Endothelial cell of umbilical vein (primary cell): Measurements from ENCODE around the gene AUTS2. TPM values are rescaled to one million over a fixed set of nuclear protein-coding genes. Genes with fewer than 3 reads are reported as not detected.

Experiments used
- BruUV-seq: library from RNA; stranded (reverse); fragments of 400-500 nt; replicated peaks from 2 replicates; lab custom pipeline; 2021; lab: Mats Ljungman, UMichigan
- CTCF ChIA-PET: fragments of 300-600, 350-600 bp; sonication (Branson Sonifier 250); formaldehyde crosslinking; loops from one replicate; lab custom pipeline; 2021; ENCODE audit warnings: antibody characterized with exemption, inconsistent platforms; lab: Charles Lee
- POLR2A ChIA-PET: fragments of 300-600, 350-600 bp; sonication (Branson Sonifier 250); formaldehyde crosslinking; loops from one replicate; lab custom pipeline; 2021; ENCODE audit warnings: antibody characterized with exemption, inconsistent platforms; lab: Charles Lee
- DNase-seq: peaks from one replicate; pipeline ENCODE4 v3.0.0-alpha.2; 2011; ENCODE audit warnings: low read depth, low spot score
- FAIRE-seq: peaks from 2 replicates; lab custom pipeline; 2011; peaks lifted over from hg19 to GRCh38; lab: Jason Lieb, UNC
- H2AFZ ChIP-seq: 2 replicates; pipeline ENCODE4 v1.6.0; 2012; ENCODE audit warnings: low read depth, low read length, control low read depth, inconsistent platforms
- H3K27ac ChIP-seq: 2 replicates; pipeline ENCODE4 v1.5.1; 2011; ENCODE audit warnings: low read depth, mild to moderate bottlenecking, control low read depth, low read length, moderate library complexity; ENCODE audit not compliant: insufficient read depth
- H3K27me3 ChIP-seq, 2 experiments: 2 replicates each; pipeline versions ENCODE4 v1.6.0 to v1.6.1; 2011; ENCODE audit warnings: low read length in 2 of 2, mixed read lengths in 1 of 2; ENCODE audit not compliant: control insufficient read depth in 2 of 2, insufficient read depth in 2 of 2
- H3K36me3 ChIP-seq, 2 experiments: 2 replicates in 1 of 2; 3 replicates in 1 of 2; pipeline ENCODE4 v1.5.1; 2011; ENCODE audit warnings: low read length in 2 of 2, mild to moderate bottlenecking in 1 of 2, moderate library complexity in 1 of 2; ENCODE audit not compliant: control insufficient read depth in 2 of 2, insufficient read depth in 2 of 2; ENCODE audit errors: extremely low read depth in 1 of 2
- H3K4me1 ChIP-seq: 3 replicates; pipeline ENCODE4 v1.5.1; 2011; ENCODE audit warnings: mild to moderate bottlenecking, low read length; ENCODE audit not compliant: control insufficient read depth, insufficient read depth; ENCODE audit errors: extremely low read depth
- H3K4me2 ChIP-seq: 2 replicates; pipeline ENCODE4 v1.6.1; 2011; ENCODE audit warnings: low read length, control low read depth, mixed read lengths; ENCODE audit not compliant: insufficient read depth
- H3K4me3 ChIP-seq, 3 experiments: fragments of 200-600 bp in 1 of 3; sonication (generic), shearing (Covaris generic) in 1 of 3; replicated peaks in 1 of 3; 2 replicates each; pipeline ENCODE4 v1.5.1; 2011 to 2016; ENCODE audit warnings: control low read depth in 3 of 3, low read length in 3 of 3, mild to moderate bottlenecking in 2 of 3, inconsistent platforms in 1 of 3, low read depth in 1 of 3, moderate library complexity in 1 of 3; ENCODE audit not compliant: insufficient read depth in 1 of 3
- H3K79me2 ChIP-seq: 2 replicates; pipeline ENCODE4 v1.6.0; 2012; ENCODE audit warnings: low read length, inconsistent platforms; ENCODE audit not compliant: control insufficient read depth, insufficient read depth
- H3K9ac ChIP-seq: replicated peaks from 2 replicates; pipeline ENCODE3; 2011; ENCODE audit warnings: low read length, control low read depth; ENCODE audit not compliant: insufficient read depth; ENCODE audit errors: extremely low read depth
- H3K9me1 ChIP-seq: replicated peaks from 3 replicates; pipeline ENCODE4 v1.6.0; 2011; ENCODE audit warnings: mild to moderate bottlenecking, low read length; ENCODE audit not compliant: control insufficient read depth, insufficient read depth; ENCODE audit errors: extremely low read depth
- H3K9me3 ChIP-seq: replicated peaks from 2 replicates; pipeline ENCODE4 v1.5.1; 2012; ENCODE audit warnings: low read length, inconsistent platforms; ENCODE audit not compliant: control insufficient read depth, insufficient read depth
- H4K20me1 ChIP-seq: replicated peaks from 2 replicates; pipeline ENCODE3; 2011; ENCODE audit warnings: mild to moderate bottlenecking, low read length; ENCODE audit not compliant: control insufficient read depth, insufficient read depth; ENCODE audit errors: extremely low read depth
- EZH2 ChIP-seq: IDR thresholded peaks from 2 replicates; pipeline ENCODE4 v1.6.1; 2012; ENCODE audit warnings: borderline replicate concordance, low read depth, mild to moderate bottlenecking, moderate library complexity, low read length, inconsistent platforms; ENCODE audit not compliant: severe bottlenecking
- FOS ChIP-seq: IDR thresholded peaks from 2 replicates; pipeline ENCODE4 v1.6.1; 2011; ENCODE audit warnings: mild to moderate bottlenecking, low read length, moderate library complexity, borderline replicate concordance; ENCODE audit not compliant: insufficient read depth
- GATA2 ChIP-seq: IDR thresholded peaks from 2 replicates; pipeline ENCODE4 v1.7.0; 2011; ENCODE audit warnings: low read depth, mild to moderate bottlenecking, moderate library complexity, mixed read lengths, low read length; ENCODE audit not compliant: insufficient read length, insufficient read depth
- JUN ChIP-seq: IDR thresholded peaks from 2 replicates; pipeline ENCODE4 v1.6.1; 2011; ENCODE audit warnings: borderline replicate concordance, low read depth; ENCODE audit not compliant: insufficient read length, insufficient read depth
- MYC ChIP-seq: IDR thresholded peaks from one replicate; pipeline ENCODE4 v1.6.1; 2011; ENCODE audit warnings: mild to moderate bottlenecking, low read depth, low read length
- POLR2A ChIP-seq: IDR thresholded peaks from 2 replicates; pipeline ENCODE4 v1.6.1; 2012; ENCODE audit warnings: low read depth, mild to moderate bottlenecking, control low read depth, low read length
- POLR2AphosphoS5 ChIP-seq: IDR thresholded peaks from 2 replicates; pipeline ENCODE4 v1.6.1; 2012; ENCODE audit warnings: low read depth, mild to moderate bottlenecking, control low read depth, low read length, moderate library complexity; ENCODE audit not compliant: insufficient read depth
- dilution Hi-C: fragments of 300-500 bp; cut with MboI; formaldehyde crosslinking; loops from one replicate; pipeline ENCODE4 v1.15.0; 2019; ENCODE audit warnings: low sequenced_read_pairs; ENCODE audit not compliant: extremely low pct_ligation_motif_present
- intact Hi-C: fragments of 100-400 bp; cut with micrococcal nuclease; formaldehyde crosslinking; loops from one replicate; pipeline ENCODE4 v1.10.0; 2022
- polyA plus RNA-seq, 4 experiments: library from polyadenylated mRNA; depleted of rRNA in 3 of 4; stranded (reverse) in 3 of 4; unstranded in 1 of 4; fragments of >200 nt; gene quantifications; 2 replicates each; pipeline versions ENCODE4 v1.2.1 to v1.2.3, GENCODE V29; 2011 to 2012; ENCODE audit warnings: missing spikeins in 1 of 4
- total RNA-seq: library from RNA; stranded (reverse); gene quantifications from 2 replicates; pipeline ENCODE4 v1.2.3, GENCODE V29; 2021
- TF ChIP-seq, protein P1 (sequence below), 2 donors: IDR thresholded peaks; 1 replicate in 1 of 2; 2 replicates in 1 of 2; pipeline ENCODE4 v1.5.1; 2011; ENCODE audit warnings: low read length in 2 of 2, mild to moderate bottlenecking in 2 of 2, moderate library complexity in 2 of 2, control low read depth in 1 of 2, inconsistent platforms in 1 of 2, low read depth in 1 of 2; ENCODE audit not compliant: insufficient read depth in 1 of 2; ENCODE audit errors: extremely low read depth in 1 of 2

The AUTS2 gene
- total and polyA plus RNA-seq, 2 donors (not counting 3 experiments of a cell fraction or from before 2014, with no cell fraction given): 0.59 to 8.0 TPM

DNA sequence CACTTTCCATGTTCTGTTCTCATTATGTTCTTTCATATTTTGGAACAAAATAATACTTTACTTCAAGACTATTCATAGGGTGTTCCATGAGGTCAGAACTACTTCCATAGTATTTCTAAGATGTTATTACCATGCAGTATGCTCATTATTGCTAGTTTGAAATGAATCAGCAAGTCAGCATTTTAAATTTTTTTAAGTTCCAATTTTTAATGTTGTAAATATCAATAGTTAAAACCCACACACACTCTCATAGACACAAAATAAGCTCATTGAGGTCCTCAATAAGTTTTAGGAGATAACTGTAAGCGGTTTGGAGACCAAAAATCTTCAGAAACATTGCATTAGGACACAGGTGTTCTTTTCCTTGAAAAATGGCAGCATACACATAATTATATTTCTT, 550.7 kb downstream of the AUTS2 start:
- FAIRE-seq (no peak), DNase-seq (no peak)
- no peaks in the 10 kb centered on the region for H3K9me3 ChIP-seq
- no peaks in the 10 kb centered on the region for H3K4me1 ChIP-seq
- no peak overlapping the region for H3K4me2 ChIP-seq
- H3K36me3 ChIP-seq: no peaks in the 10 kb centered on the region
- no peak overlapping the region for H3K9ac ChIP-seq
- intact Hi-C loops (no loop called here), dilution Hi-C loops (no loop called here)
- no TSS peak for BruUV-seq
- no peak overlapping the region for H3K4me3 ChIP-seq
- CTCF ChIA-PET: no interaction called here
- no peak overlapping the region for H3K27ac ChIP-seq
- no peaks in the 10 kb centered on the region for H3K27me3 ChIP-seq
- POLR2A ChIA-PET: no interaction called here
- H4K20me1 ChIP-seq: no peaks in the 10 kb centered on the region
- H3K9me1 ChIP-seq: no peaks in the 10 kb centered on the region
- TF ChIP-seq, protein P1, sequence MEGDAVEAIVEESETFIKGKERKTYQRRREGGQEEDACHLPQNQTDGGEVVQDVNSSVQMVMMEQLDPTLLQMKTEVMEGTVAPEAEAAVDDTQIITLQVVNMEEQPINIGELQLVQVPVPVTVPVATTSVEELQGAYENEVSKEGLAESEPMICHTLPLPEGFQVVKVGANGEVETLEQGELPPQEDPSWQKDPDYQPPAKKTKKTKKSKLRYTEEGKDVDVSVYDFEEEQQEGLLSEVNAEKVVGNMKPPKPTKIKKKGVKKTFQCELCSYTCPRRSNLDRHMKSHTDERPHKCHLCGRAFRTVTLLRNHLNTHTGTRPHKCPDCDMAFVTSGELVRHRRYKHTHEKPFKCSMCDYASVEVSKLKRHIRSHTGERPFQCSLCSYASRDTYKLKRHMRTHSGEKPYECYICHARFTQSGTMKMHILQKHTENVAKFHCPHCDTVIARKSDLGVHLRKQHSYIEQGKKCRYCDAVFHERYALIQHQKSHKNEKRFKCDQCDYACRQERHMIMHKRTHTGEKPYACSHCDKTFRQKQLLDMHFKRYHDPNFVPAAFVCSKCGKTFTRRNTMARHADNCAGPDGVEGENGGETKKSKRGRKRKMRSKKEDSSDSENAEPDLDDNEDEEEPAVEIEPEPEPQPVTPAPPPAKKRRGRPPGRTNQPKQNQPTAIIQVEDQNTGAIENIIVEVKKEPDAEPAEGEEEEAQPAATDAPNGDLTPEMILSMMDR (IDR thresholded peaks at IDR 0.05; ENCODE audit: extremely low read depth in 1 of 2, insufficient read depth in 1 of 2, low read depth in 1 of 2, low read length in 2 of 2): no peak
- no peak for TF ChIP-seq GATA2
- no peak for TF ChIP-seq MYC
- no peaks in the 10 kb centered on the region for H3K79me2 ChIP-seq
- no peak overlapping the region for H2AFZ ChIP-seq

DNA sequence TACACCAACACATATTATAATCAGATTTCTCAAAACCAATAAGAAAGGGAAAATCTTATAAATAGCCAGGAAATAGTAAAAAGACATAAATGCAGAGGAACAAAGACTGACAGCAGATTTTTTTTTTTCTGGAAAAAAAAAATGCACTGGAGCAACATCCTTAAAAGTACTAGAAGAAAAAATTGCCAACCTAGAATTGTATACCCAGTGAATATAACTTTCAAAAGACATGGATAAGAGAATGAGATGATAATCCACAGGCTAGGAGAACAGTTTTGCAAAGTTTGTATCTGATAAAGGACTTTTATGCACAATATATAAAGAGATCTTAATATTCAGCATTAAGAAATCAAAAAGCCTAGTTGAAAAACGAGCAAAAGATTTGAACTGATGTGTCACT, 554.0 kb downstream of the AUTS2 start:
- BruUV-seq: no TSS peak
- DNase-seq (no peak), FAIRE-seq (no peak)
- intact Hi-C loops (no loop called here), dilution Hi-C loops (no loop called here)
- no peak overlapping the region for H3K27ac ChIP-seq
- no peaks in the 10 kb centered on the region for H3K9me1 ChIP-seq
- H3K4me1 ChIP-seq: no peaks in the 10 kb centered on the region
- no peaks in the 10 kb centered on the region for H3K79me2 ChIP-seq
- no peaks in the 10 kb centered on the region for H4K20me1 ChIP-seq
- ChIA-PET CTCF (no interaction called here), POLR2A (no interaction called here)
- H3K36me3 ChIP-seq: no peaks in the 10 kb centered on the region
- H3K9ac ChIP-seq: no peak overlapping the region
- no peak overlapping the region for H3K4me2 ChIP-seq
- no peaks in the 10 kb centered on the region for H3K9me3 ChIP-seq
- no peaks in the 10 kb centered on the region for H3K27me3 ChIP-seq
- TF ChIP-seq POLR2AphosphoS5 (no peak), POLR2A (no peak), JUN (no peak), GATA2 (no peak), EZH2 (no peak), MYC (no peak), FOS (no peak)
- TF ChIP-seq, protein P1 (IDR thresholded peaks at IDR 0.05; ENCODE audit: extremely low read depth in 1 of 2, insufficient read depth in 1 of 2, low read depth in 1 of 2, low read length in 2 of 2): no peak
- no peak overlapping the region for H2AFZ ChIP-seq
- H3K4me3 ChIP-seq: no peak overlapping the region
